ENCODE data around the gene JAK1. TPM values are rescaled to one million over a fixed set of nuclear protein-coding genes. Genes with fewer than 3 reads are reported as not detected.

The JAK1 gene
- polyA plus RNA-seq (2013, experiment 1 of 4) = 9.0 TPM
- 7.9 TPM for polyA plus RNA-seq (2013, experiment 2 of 4)
- 8.6 TPM for polyA plus RNA-seq (2013, experiment 3 of 4)
- 8.7 TPM for polyA plus RNA-seq (2013, experiment 4 of 4)

DNA sequence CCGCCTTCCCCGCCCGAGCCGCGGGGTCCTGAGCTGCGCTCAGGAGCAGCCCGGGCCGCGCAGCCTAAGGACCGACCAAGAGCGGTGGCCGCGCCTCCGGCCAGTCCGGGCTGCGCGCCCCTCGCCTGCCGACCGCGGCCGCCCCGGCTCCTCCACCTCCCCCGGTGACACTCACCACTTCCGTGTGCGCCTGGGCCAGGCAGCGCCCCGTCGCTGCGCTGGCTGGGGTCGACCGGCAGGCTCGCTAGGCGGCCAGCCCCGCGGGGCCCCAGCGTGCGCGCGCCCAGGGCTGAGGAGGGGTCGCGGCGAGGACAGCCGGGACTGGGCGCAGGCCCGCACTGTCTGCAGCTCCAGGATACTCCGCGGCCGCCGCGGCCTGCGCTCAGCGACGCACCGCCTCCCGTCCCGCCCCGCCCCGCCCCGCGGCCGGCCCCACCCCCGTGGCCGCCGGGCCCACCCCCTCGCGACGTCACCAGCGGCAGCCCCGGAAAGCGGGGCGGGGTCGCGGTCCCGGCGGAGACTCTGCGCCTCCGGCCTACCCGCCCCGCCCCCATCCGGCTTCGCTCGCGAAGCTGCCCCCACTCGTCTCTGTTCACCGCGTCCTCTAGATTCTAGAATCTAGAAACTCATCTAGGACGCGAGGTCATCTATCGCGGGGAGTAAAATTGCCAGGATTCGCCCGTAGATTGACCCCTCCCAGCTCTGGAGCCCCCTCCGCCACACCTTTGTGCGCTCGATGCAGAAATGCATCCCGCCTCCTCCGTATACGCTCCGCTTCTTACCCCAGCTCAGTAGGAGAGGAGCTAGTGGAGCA is at the start of gene JAK1:
JAK1 (minus strand) TSS at position 392 of the 814 bp plus-strand sequence. CDS start 80,285 bp downstream, outside the sequence.
- H3K36me3 ChIP-seq (ENCODE audit: control insufficient read depth, insufficient read depth, low read length) = no peaks in the 10 kb centered on the region
- H3K27ac ChIP-seq (ENCODE audit: insufficient read depth, low read depth, low read length, poor library complexity, severe bottlenecking) = peak within 1 kb of the TSS; percentile 22
- H3K9me3 ChIP-seq (ENCODE audit: control insufficient read depth, low read length) = no peaks in the 10 kb centered on the region
- peaks cover 34% of the 10 kb centered on the region for H3K27me3 ChIP-seq (ENCODE audit: control insufficient read depth, insufficient read depth, low read length, poor library complexity, severe bottlenecking)
- no peaks in the 10 kb centered on the region for H3K4me1 ChIP-seq (ENCODE audit: control insufficient read depth, insufficient read depth, low read length)
- H3K4me3 ChIP-seq (ENCODE audit: insufficient read depth, low read depth, low read length) = peak within 1 kb of the TSS; percentile 75
- 0% methylated on average over 100 of the region's 100 CpGs for WGBS, 2 experiments

GRCh38 chr1:65014321-65014720 is 48.0 kb upstream of the JAK1 start:
- Histone ChIP-seq H3K36me3 (ENCODE audit: control insufficient read depth, insufficient read depth, low read length) (no peaks in the 10 kb centered on the region), H3K27ac (ENCODE audit: insufficient read depth, low read depth, low read length, poor library complexity, severe bottlenecking) (no peak overlapping the region), H3K4me1 (ENCODE audit: control insufficient read depth, insufficient read depth, low read length) (no peaks in the 10 kb centered on the region), H3K9me3 (ENCODE audit: control insufficient read depth, low read length) (no peaks in the 10 kb centered on the region), H3K27me3 (ENCODE audit: control insufficient read depth, insufficient read depth, low read length, poor library complexity, severe bottlenecking) (no peaks in the 10 kb centered on the region), H3K4me3 (ENCODE audit: insufficient read depth, low read depth, low read length) (no peak overlapping the region)

DNA sequence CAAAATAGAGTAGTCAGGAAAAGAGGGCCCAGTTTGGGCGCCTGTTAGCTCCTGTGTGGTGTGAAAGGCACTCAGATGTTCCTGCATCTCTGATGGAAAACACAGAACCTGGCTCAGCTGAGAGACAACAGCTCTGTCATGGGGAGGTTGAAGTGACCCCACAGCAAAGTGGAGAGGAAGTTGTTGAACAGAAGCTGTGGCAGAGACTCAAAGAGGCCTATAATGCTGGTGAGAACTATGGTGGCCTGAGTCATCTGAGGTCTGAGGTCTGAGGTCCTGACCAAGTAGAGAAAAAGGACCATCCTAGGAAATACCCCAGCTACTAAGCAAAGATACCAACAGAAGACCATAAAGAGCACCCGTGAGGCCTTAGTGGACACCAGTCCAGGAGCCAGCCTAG is 45.6 kb upstream of the JAK1 start:
- WGBS, 2 experiments = 96 to 97% methylated on average over 2 of the region's 2 CpGs
- Histone ChIP-seq H3K36me3 (ENCODE audit: control insufficient read depth, insufficient read depth, low read length) (no peaks in the 10 kb centered on the region), H3K4me3 (ENCODE audit: insufficient read depth, low read depth, low read length) (no peak overlapping the region), H3K4me1 (ENCODE audit: control insufficient read depth, insufficient read depth, low read length) (no peaks in the 10 kb centered on the region), H3K27ac (ENCODE audit: insufficient read depth, low read depth, low read length, poor library complexity, severe bottlenecking) (no peak overlapping the region), H3K27me3 (ENCODE audit: control insufficient read depth, insufficient read depth, low read length, poor library complexity, severe bottlenecking) (no peaks in the 10 kb centered on the region), H3K9me3 (ENCODE audit: control insufficient read depth, low read length) (no peaks in the 10 kb centered on the region)

DNA sequence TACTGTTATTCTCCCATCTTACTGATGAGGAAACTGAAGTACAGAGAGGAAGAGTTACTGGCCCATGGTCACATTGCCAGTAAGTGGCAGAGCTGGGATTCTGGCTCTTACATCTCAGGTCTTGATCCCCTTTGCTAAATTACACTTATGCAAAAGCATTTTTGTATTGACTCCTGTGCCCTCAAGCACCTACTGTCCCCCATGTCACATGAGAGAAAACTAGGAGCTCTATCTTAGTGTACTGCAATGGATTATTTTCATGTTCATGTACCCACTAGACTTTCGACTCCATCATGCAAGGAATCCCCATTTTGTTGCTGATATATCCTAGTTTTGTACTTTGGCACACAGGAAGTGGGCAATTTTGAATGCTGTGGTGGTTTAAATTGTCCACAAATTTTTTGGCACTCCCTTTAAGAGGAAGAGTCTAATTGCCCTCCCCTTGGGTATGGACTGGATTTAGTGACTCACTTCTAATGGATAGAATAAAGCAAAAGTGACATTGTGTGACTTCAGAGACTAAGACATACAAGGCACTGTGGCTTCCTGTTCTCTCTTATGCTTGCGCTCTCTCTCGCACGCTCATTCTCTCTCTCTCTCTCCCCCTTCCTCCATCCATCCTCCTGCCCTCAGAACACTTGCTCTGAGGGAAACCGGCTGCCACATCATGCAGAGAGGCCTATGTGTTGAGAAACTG is 43.5 kb upstream of the JAK1 start:
- Histone ChIP-seq H3K36me3 (ENCODE audit: control insufficient read depth, insufficient read depth, low read length) (no peaks in the 10 kb centered on the region), H3K9me3 (ENCODE audit: control insufficient read depth, low read length) (no peaks in the 10 kb centered on the region), H3K4me3 (ENCODE audit: insufficient read depth, low read depth, low read length) (no peak overlapping the region), H3K4me1 (ENCODE audit: control insufficient read depth, insufficient read depth, low read length) (no peaks in the 10 kb centered on the region), H3K27me3 (ENCODE audit: control insufficient read depth, insufficient read depth, low read length, poor library complexity, severe bottlenecking) (peaks cover 11% of the 10 kb centered on the region), H3K27ac (ENCODE audit: insufficient read depth, low read depth, low read length, poor library complexity, severe bottlenecking) (no peak overlapping the region)
- 94 to 95% methylated on average over 5 of the region's 5 CpGs for WGBS, 2 experiments

DNA sequence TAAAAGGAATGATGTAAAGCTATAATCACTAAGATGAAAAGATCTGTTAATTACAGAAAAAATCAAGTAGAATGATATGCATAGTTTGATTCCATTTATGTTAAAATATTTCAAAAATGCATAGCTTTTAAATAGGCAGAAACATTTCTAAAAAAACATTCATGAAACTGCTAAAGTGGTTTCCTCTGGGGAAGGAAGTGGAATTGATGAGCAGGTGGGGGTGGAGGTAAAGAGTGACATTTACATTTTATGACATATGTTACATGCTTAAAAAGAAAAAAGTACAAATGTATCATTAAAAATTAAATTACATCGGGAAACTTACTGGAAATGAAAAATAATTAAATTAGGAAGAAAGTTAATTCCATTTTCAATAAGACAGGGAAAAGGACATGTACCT is 42.8 kb upstream of the JAK1 start:
- no peaks in the 10 kb centered on the region for H3K9me3 ChIP-seq (ENCODE audit: control insufficient read depth, low read length)
- H3K4me1 ChIP-seq (ENCODE audit: control insufficient read depth, insufficient read depth, low read length) = no peaks in the 10 kb centered on the region
- H3K4me3 ChIP-seq (ENCODE audit: insufficient read depth, low read depth, low read length) = no peak overlapping the region
- peaks cover 18% of the 10 kb centered on the region for H3K27me3 ChIP-seq (ENCODE audit: control insufficient read depth, insufficient read depth, low read length, poor library complexity, severe bottlenecking)
- no peaks in the 10 kb centered on the region for H3K36me3 ChIP-seq (ENCODE audit: control insufficient read depth, insufficient read depth, low read length)
- H3K27ac ChIP-seq (ENCODE audit: insufficient read depth, low read depth, low read length, poor library complexity, severe bottlenecking) = no peak overlapping the region
- no CpG with 5 or more reads among the region's 1 CpG for WGBS, 2 experiments

DNA sequence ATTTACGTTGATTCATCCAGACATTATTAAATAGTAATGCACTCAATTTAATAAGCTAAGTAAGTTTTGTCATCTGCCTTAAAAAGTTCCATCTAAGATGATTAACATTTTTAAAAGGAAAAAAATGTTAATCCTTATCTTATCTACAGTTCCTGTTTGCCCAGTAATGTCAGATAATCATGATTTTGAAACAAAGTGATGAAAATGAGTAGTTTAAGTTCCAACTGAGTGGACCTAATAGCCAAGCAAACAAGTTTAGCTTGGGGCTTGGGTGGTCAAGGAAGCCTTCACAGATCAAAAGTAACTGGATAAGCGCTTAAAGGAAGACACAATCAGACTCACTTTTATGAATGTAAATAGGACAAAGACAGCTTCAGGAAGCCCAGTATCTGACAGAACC is 40.5 kb upstream of the JAK1 start:
- H3K4me3 ChIP-seq (ENCODE audit: insufficient read depth, low read depth, low read length) = no peak overlapping the region
- no peaks in the 10 kb centered on the region for H3K36me3 ChIP-seq (ENCODE audit: control insufficient read depth, insufficient read depth, low read length)
- no peaks in the 10 kb centered on the region for H3K9me3 ChIP-seq (ENCODE audit: control insufficient read depth, low read length)
- 90 to 100% methylated on average over 1 of the region's 2 CpGs for WGBS, 2 experiments
- H3K27me3 ChIP-seq (ENCODE audit: control insufficient read depth, insufficient read depth, low read length, poor library complexity, severe bottlenecking) = peaks cover 41% of the 10 kb centered on the region
- H3K27ac ChIP-seq (ENCODE audit: insufficient read depth, low read depth, low read length, poor library complexity, severe bottlenecking) = no peak overlapping the region
- H3K4me1 ChIP-seq (ENCODE audit: control insufficient read depth, insufficient read depth, low read length) = no peaks in the 10 kb centered on the region

GRCh38 chr1:65003316-65003664 is 36.9 kb upstream of the JAK1 start:
- H3K4me1 ChIP-seq (ENCODE audit: control insufficient read depth, insufficient read depth, low read length) = no peaks in the 10 kb centered on the region
- H3K4me3 ChIP-seq (ENCODE audit: insufficient read depth, low read depth, low read length) = peak overlapping the region; percentile 44
- peaks cover 57% of the 10 kb centered on the region for H3K27me3 ChIP-seq (ENCODE audit: control insufficient read depth, insufficient read depth, low read length, poor library complexity, severe bottlenecking)
- H3K36me3 ChIP-seq (ENCODE audit: control insufficient read depth, insufficient read depth, low read length) = no peaks in the 10 kb centered on the region
- H3K9me3 ChIP-seq (ENCODE audit: control insufficient read depth, low read length) = no peaks in the 10 kb centered on the region
- H3K27ac ChIP-seq (ENCODE audit: insufficient read depth, low read depth, low read length, poor library complexity, severe bottlenecking) = no peak overlapping the region
- WGBS, 2 experiments = 21% methylated on average over 11 of the region's 11 CpGs

- 1% methylated on average over 72 of the region's 72 CpGs for WGBS, 2 experiments
- no peak overlapping the region for H3K27ac ChIP-seq (ENCODE audit: insufficient read depth, low read depth, low read length, poor library complexity, severe bottlenecking)
- H3K4me1 ChIP-seq (ENCODE audit: control insufficient read depth, insufficient read depth, low read length) = no peaks in the 10 kb centered on the region
- peaks cover 57% of the 10 kb centered on the region for H3K27me3 ChIP-seq (ENCODE audit: control insufficient read depth, insufficient read depth, low read length, poor library complexity, severe bottlenecking)
- H3K9me3 ChIP-seq (ENCODE audit: control insufficient read depth, low read length) = no peaks in the 10 kb centered on the region
- H3K4me3 ChIP-seq (ENCODE audit: insufficient read depth, low read depth, low read length) = peak overlapping the region; percentile 44
- H3K36me3 ChIP-seq (ENCODE audit: control insufficient read depth, insufficient read depth, low read length) = no peaks in the 10 kb centered on the region
Observed at GRCh38 chr1:65002508-65003315, 36.4 kb upstream of the JAK1 start.

- Histone ChIP-seq H3K36me3 (ENCODE audit: control insufficient read depth, insufficient read depth, low read length) (no peaks in the 10 kb centered on the region), H3K4me1 (ENCODE audit: control insufficient read depth, insufficient read depth, low read length) (no peaks in the 10 kb centered on the region), H3K4me3 (ENCODE audit: insufficient read depth, low read depth, low read length) (peak overlapping the region; percentile 44), H3K9me3 (ENCODE audit: control insufficient read depth, low read length) (no peaks in the 10 kb centered on the region), H3K27ac (ENCODE audit: insufficient read depth, low read depth, low read length, poor library complexity, severe bottlenecking) (no peak overlapping the region), H3K27me3 (ENCODE audit: control insufficient read depth, insufficient read depth, low read length, poor library complexity, severe bottlenecking) (peaks cover 57% of the 10 kb centered on the region)
- 48 to 52% methylated on average over 12 of the region's 12 CpGs for WGBS, 2 experiments
Observed at GRCh38 chr1:65002156-65002507, 35.8 kb upstream of the JAK1 start.
